DND-41 (cell line): ENCODE results near the gene TIPRL.

Experiments
- ATAC-seq: fragments of 200-7000 bp; cut with Tn5 transposase; 3 replicates; pipeline ENCODE4 v1.9.1; 2021; ENCODE audit warnings: low read depth; ENCODE audit not compliant: insufficient read depth
- DNase-seq: peaks from one replicate; pipeline ENCODE4 v3.0.0-alpha.2; 2020
- H2AFZ ChIP-seq: 2 replicates; pipeline ENCODE4 v1.6.0; 2012; ENCODE audit warnings: low read depth, low read length
- H3K27ac ChIP-seq: 2 replicates; pipeline ENCODE4 v1.5.1; 2012; ENCODE audit warnings: low read length, inconsistent platforms
- H3K27me3 ChIP-seq: fragments of 200-600 bp; sonication (generic); 2 replicates; pipeline ENCODE4 v1.6.0; 2012; ENCODE audit warnings: low read length, mild to moderate bottlenecking, inconsistent platforms; ENCODE audit not compliant: insufficient read depth, poor library complexity
- H3K36me3 ChIP-seq: 2 replicates; pipeline ENCODE4 v1.5.1; 2012; ENCODE audit warnings: low read length, inconsistent platforms; ENCODE audit not compliant: insufficient read depth
- H3K4me1 ChIP-seq: 2 replicates; pipeline ENCODE4 v1.5.1; 2012; ENCODE audit warnings: mild to moderate bottlenecking, low read length; ENCODE audit not compliant: insufficient read depth
- H3K4me2 ChIP-seq: 2 replicates; pipeline ENCODE4 v1.6.0; 2012; ENCODE audit warnings: mild to moderate bottlenecking, moderate library complexity, low read length, inconsistent platforms; ENCODE audit not compliant: insufficient read depth
- H3K4me3 ChIP-seq, 2 experiments: fragments of 200-600 bp in 1 of 2; shearing (Covaris generic) in 1 of 2; 2 replicates each; pipeline ENCODE4 v1.5.1; 2012 to 2016; ENCODE audit warnings: inconsistent platforms in 2 of 2, low read length in 2 of 2, mild to moderate bottlenecking in 2 of 2, low read depth in 1 of 2, moderate library complexity in 1 of 2
- H3K79me2 ChIP-seq: 2 replicates; pipeline ENCODE4 v1.6.0; 2012; ENCODE audit warnings: low read length, inconsistent platforms; ENCODE audit not compliant: insufficient read depth
- H3K9ac ChIP-seq: 2 replicates; pipeline ENCODE4 v1.6.0; 2012; ENCODE audit warnings: low read depth, mild to moderate bottlenecking, inconsistent platforms, low read length, moderate library complexity
- H3K9me3 ChIP-seq: 2 replicates; pipeline ENCODE4 v1.5.1; 2012; ENCODE audit warnings: low read length, moderate library complexity, mild to moderate bottlenecking, inconsistent platforms; ENCODE audit not compliant: insufficient read depth, severe bottlenecking
- H4K20me1 ChIP-seq: 2 replicates; pipeline ENCODE4 v1.6.0; 2012; ENCODE audit warnings: low read length; ENCODE audit not compliant: insufficient read depth
- EZH2 ChIP-seq: IDR thresholded peaks from 3 replicates; pipeline ENCODE4 v1.6.1; 2012; ENCODE audit warnings: borderline replicate concordance, low read depth, mild to moderate bottlenecking, moderate library complexity, low read length, inconsistent platforms; ENCODE audit not compliant: severe bottlenecking
- TF ChIP-seq, protein P1 (sequence below): IDR thresholded peaks from 2 replicates; pipeline ENCODE4 v1.5.1; 2012; ENCODE audit warnings: borderline replicate concordance, low read length, moderate library complexity, mild to moderate bottlenecking; ENCODE audit not compliant: poor library complexity, severe bottlenecking; ENCODE audit errors: extremely low read depth

TIPRL gene

DNA sequence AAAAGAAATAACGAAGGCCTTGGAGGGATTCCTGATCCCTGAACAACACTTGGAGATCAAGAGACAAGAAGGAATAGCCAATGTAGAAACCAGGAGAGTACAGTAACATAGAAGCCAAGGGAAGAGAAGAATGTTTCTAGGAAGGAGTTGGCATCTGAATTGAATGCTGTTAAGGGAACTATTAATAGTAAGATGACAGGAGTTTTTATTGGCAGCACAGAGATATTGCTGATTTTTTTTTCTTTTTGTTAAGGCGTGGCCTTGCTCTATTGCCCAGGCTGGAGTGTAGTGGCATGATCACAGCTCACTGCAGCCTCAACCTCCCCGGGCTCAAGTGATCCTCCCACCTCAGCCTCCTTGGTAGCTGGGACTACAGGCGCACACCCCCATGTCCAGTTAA lies 37.4 kb downstream of the TIPRL start:
- no peak for TF ChIP-seq EZH2
- TF ChIP-seq, protein P1, sequence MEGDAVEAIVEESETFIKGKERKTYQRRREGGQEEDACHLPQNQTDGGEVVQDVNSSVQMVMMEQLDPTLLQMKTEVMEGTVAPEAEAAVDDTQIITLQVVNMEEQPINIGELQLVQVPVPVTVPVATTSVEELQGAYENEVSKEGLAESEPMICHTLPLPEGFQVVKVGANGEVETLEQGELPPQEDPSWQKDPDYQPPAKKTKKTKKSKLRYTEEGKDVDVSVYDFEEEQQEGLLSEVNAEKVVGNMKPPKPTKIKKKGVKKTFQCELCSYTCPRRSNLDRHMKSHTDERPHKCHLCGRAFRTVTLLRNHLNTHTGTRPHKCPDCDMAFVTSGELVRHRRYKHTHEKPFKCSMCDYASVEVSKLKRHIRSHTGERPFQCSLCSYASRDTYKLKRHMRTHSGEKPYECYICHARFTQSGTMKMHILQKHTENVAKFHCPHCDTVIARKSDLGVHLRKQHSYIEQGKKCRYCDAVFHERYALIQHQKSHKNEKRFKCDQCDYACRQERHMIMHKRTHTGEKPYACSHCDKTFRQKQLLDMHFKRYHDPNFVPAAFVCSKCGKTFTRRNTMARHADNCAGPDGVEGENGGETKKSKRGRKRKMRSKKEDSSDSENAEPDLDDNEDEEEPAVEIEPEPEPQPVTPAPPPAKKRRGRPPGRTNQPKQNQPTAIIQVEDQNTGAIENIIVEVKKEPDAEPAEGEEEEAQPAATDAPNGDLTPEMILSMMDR = no peak
- no peaks in the 10 kb centered on the region for H3K27me3 ChIP-seq

DNA sequence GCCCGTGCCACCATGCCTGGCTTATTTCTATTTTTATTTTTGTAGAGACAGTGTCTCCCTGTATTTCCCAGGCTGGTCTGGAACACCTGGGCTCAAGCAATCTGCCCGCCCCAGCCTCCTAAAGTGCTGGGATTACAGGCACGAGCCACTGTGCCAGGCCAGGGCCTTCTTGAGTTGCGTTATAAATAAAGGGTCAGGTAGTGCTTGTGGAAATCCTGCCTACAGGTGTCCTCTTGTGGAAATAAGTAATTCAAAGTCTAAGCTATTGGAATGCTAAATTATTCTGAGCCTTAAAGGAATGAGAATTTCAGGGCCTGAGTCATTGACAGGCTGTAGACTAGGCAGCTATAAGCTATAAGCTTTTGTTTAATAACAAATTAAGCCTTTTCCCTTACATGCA lies 38.9 kb downstream of the TIPRL start:
- Histone ChIP-seq H2AFZ (no peak overlapping the region), H3K9me3 (no peaks in the 10 kb centered on the region), H3K79me2 (no peaks in the 10 kb centered on the region), H3K4me2 (no peak overlapping the region), H3K4me1 (no peaks in the 10 kb centered on the region), H3K36me3 (no peaks in the 10 kb centered on the region), H3K4me3 (no peak overlapping the region), H3K27me3 (no peaks in the 10 kb centered on the region), H3K27ac (no peak overlapping the region), H3K9ac (no peak overlapping the region), H4K20me1 (no peaks in the 10 kb centered on the region)
- no peak for TF ChIP-seq EZH2
- TF ChIP-seq, protein P1 = no peak
- DNase-seq (no peak), ATAC-seq (no peak)

More for the DNA sequence above, 37.4 kb downstream of the TIPRL start:
- Histone ChIP-seq H3K9me3 (peaks cover 3% of the 10 kb centered on the region), H3K79me2 (no peaks in the 10 kb centered on the region), H3K9ac (no peak overlapping the region), H2AFZ (no peak overlapping the region), H3K27ac (no peak overlapping the region), H4K20me1 (no peaks in the 10 kb centered on the region), H3K36me3 (no peaks in the 10 kb centered on the region), H3K4me2 (no peak overlapping the region), H3K4me3 (no peak overlapping the region), H3K4me1 (no peaks in the 10 kb centered on the region)
- ATAC-seq (no peak), DNase-seq (no peak)

- H3K9ac ChIP-seq = no peak overlapping the region
- H3K27ac ChIP-seq = no peak overlapping the region
- no peak for DNase-seq
- TF ChIP-seq EZH2 = no peak
- TF ChIP-seq, protein P1 = no peak
- no peak overlapping the region for H3K4me3 ChIP-seq
- H3K36me3 ChIP-seq = no peaks in the 10 kb centered on the region
- no peak overlapping the region for H3K4me2 ChIP-seq
- H4K20me1 ChIP-seq = no peaks in the 10 kb centered on the region
- H3K79me2 ChIP-seq = no peaks in the 10 kb centered on the region
- no peak for ATAC-seq
- no peak overlapping the region for H2AFZ ChIP-seq
- H3K4me1 ChIP-seq = no peaks in the 10 kb centered on the region
- no peaks in the 10 kb centered on the region for H3K9me3 ChIP-seq
- no peaks in the 10 kb centered on the region for H3K27me3 ChIP-seq
Measured at GRCh38 chr1:168218658-168219057, 39.9 kb downstream of the TIPRL start.

DNA sequence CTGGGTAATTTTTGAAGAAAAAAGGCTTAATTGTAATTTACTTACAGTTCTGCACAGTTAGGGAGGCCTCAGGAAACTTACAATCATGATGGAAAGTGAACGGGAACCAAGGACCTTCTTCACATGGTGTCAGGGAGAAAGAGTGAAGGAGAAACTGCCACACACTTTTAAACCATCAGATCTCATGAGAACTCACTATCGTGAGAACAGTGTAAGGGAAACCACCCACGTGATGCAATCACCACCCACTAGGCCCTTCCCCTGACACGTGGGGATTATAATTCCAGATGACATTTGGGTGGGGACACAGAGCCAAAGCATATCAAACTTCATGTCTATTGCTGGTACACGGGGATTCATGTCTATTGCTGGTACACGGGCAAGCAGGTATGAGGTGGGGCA lies 41.7 kb downstream of the TIPRL start:
- Histone ChIP-seq H3K4me2 (no peak overlapping the region), H3K27me3 (no peaks in the 10 kb centered on the region), H3K4me3 (no peak overlapping the region), H4K20me1 (no peaks in the 10 kb centered on the region), H2AFZ (no peak overlapping the region), H3K27ac (no peak overlapping the region), H3K9me3 (no peaks in the 10 kb centered on the region), H3K4me1 (peaks cover 11% of the 10 kb centered on the region), H3K79me2 (peaks cover 2% of the 10 kb centered on the region; the same call in 1 of the 2 replicates), H3K9ac (no peak overlapping the region), H3K36me3 (no peaks in the 10 kb centered on the region)
- TF ChIP-seq EZH2 = no peak
- ATAC-seq (no peak), DNase-seq (no peak)
